PC-9 (cell line): ENCODE results near the gene CA11. TPM values are rescaled to one million over a fixed set of nuclear protein-coding genes. Genes with fewer than 3 reads are reported as not detected.
A peak's percentile ranks its signal among the peaks of the same experiment; 100 is the strongest.

ENCODE experiments used
- BruUV-seq: library from RNA; stranded (reverse); fragments of 400-500 nt; replicated peaks from 2 replicates; lab custom pipeline; 2021; lab: Mats Ljungman, UMichigan
- CTCF ChIA-PET: fragments of 300-600 bp; sonication (Branson Sonifier 250); formaldehyde crosslinking; loops from one replicate; lab custom pipeline; 2022; ENCODE audit warnings: antibody characterized with exemption; lab: Charles Lee
- POLR2A ChIA-PET: fragments of 300-600 bp; sonication (Branson Sonifier 250); formaldehyde crosslinking; loops from one replicate; lab custom pipeline; 2022; ENCODE audit warnings: antibody characterized with exemption; ENCODE audit not compliant: unreplicated experiment; lab: Charles Lee
- DNase-seq, 2 experiments: peaks; one replicate each; pipeline versions ENCODE4 v3.0.0 to v3.0.0-alpha.2; 2015 to 2022; ENCODE audit warnings: mixed read lengths in 1 of 2
- H2AFZ ChIP-seq: fragments of 200-600 bp; sonication (generic); 2 replicates; pipeline ENCODE4 v1.8.1; 2017; ENCODE audit warnings: antibody characterized with exemption
- H3F3A ChIP-seq: fragments of 200-600 bp; sonication (generic); 2 replicates; pipeline ENCODE4 v1.8.1; 2017; ENCODE audit warnings: antibody characterized with exemption, mild to moderate bottlenecking, low read depth; ENCODE audit not compliant: insufficient read depth
- H3K27ac ChIP-seq: fragments of 200-600 bp; sonication (generic); 2 replicates; pipeline ENCODE4 v1.6.1; 2016; ENCODE audit warnings: mixed run types
- H3K27me3 ChIP-seq: fragments of 200-600 bp; sonication (generic); 2 replicates; pipeline ENCODE4 v1.6.1; 2016; ENCODE audit warnings: low read depth, mixed run types; ENCODE audit not compliant: insufficient read depth
- H3K36me3 ChIP-seq: fragments of 200-600 bp; sonication (generic); 2 replicates; pipeline ENCODE4 v1.6.1; 2016; ENCODE audit warnings: low read depth, mixed run types
- H3K4me1 ChIP-seq: fragments of 200-600 bp; sonication (generic); replicated peaks from 2 replicates; pipeline ENCODE4 v1.6.1; 2016; ENCODE audit warnings: mixed run types; ENCODE audit not compliant: insufficient read depth
- H3K4me2 ChIP-seq: fragments of 200-600 bp; sonication (generic); 2 replicates; pipeline ENCODE4 v1.6.1; 2017; ENCODE audit warnings: mixed run types
- H3K4me3 ChIP-seq: fragments of 200-600 bp; sonication (generic); 2 replicates; pipeline ENCODE4 v1.6.1; 2016; ENCODE audit warnings: mixed run types
- H3K79me2 ChIP-seq: fragments of 200-600 bp; sonication (generic); 2 replicates; pipeline ENCODE4 v1.6.1; 2017; ENCODE audit warnings: low read depth, mixed run types
- H3K9me2 ChIP-seq: fragments of 200-600 bp; sonication (generic); 2 replicates; pipeline ENCODE4 v1.8.1; 2017; ENCODE audit warnings: mild to moderate bottlenecking; ENCODE audit not compliant: insufficient read depth
- H3K9me3 ChIP-seq: fragments of 200-600 bp; sonication (generic); 2 replicates; pipeline ENCODE4 v1.8.1; 2016; ENCODE audit warnings: low read depth; ENCODE audit not compliant: insufficient read depth
- H4K20me1 ChIP-seq: fragments of 200-600 bp; sonication (generic); 2 replicates; pipeline ENCODE4 v1.8.1; 2017; ENCODE audit not compliant: insufficient read depth
- EZH2 ChIP-seq: fragments of 200-600 bp; sonication (generic); IDR thresholded peaks from 2 replicates; pipeline ENCODE4 v1.8.0; 2017; ENCODE audit warnings: antibody characterized with exemption, low read depth
- intact Hi-C: fragments of 100-400 bp; cut with micrococcal nuclease; formaldehyde crosslinking; loops from one replicate; pipeline ENCODE4 v1.10.0; 2022; ENCODE audit not compliant: unreplicated experiment
- total RNA-seq: library from RNA; stranded (reverse); gene quantifications from 2 replicates; pipeline ENCODE4 v1.2.3, GENCODE V29; 2021
- TF ChIP-seq, protein P1 (sequence below): fragments of 200-600 bp; sonication (generic); conservative IDR thresholded peaks from 2 replicates; pipeline ENCODE4 v1.6.1; 2017; ENCODE audit warnings: mixed run types, antibody characterized with exemption, mild to moderate bottlenecking, moderate library complexity

The CA11 gene
- total RNA-seq, 1 experiment from 2014 or later, result 11.0 TPM

DNA sequence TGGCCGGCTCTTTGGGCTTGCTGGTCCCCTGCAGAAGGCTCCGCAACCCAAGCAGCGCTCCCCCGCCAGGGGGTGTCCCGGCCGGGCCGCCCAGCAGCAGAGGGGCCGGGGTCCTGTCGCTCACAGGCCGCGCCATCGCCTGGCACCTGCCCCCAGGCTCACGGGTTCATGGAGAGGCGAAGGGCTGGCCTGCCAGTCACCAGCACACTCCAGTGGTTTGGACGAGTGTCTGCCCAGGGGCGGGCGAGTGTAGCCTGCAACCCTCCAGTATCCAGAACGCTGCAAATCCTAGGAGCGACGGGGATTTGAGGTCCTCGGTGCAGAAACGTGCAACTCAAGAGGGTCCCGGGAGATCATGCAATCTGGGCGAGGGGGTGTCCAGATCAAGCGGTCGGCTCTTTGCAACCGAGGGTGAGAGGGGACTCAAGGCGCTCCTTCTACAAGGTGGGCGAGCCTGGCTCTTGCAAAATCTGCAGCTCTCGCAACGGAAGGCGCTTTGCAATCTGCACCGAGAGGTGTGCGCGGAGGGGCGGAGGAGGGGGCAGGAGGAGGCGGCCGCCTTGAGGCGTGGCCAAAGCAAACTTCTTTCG, 9.0 kb downstream of the CA11 start, which contains the start of gene DBP:
DBP (minus strand) TSS at position 521 of the 590 bp plus-strand sequence; CDS start at position 136, 385 bp downstream.
- Histone ChIP-seq H3K27ac (peak within 1 kb of the TSS; percentile 84), H3K79me2 (peaks cover 11% of the 10 kb centered on the region), H2AFZ (peak within 1 kb of the TSS; percentile 85), H3K4me1 (peaks cover 31% of the 10 kb centered on the region), H4K20me1 (no peaks in the 10 kb centered on the region), H3K4me2 (peak within 1 kb of the TSS; percentile 83), H3K36me3 (no peaks in the 10 kb centered on the region), H3K27me3 (no peaks in the 10 kb centered on the region), H3K4me3 (peak within 1 kb of the TSS; percentile 74), H3F3A (peaks cover 43% of the 10 kb centered on the region), H3K9me2 (no peaks in the 10 kb centered on the region), H3K9me3 (no peaks in the 10 kb centered on the region)
- BruUV-seq, result no TSS peak
- ChIA-PET CTCF (interaction anchor here (0.7 kb wide), 1 partner anchor 461 kb away, joined by 12 read pairs; no protein-coding TSS in a partner anchor), POLR2A (no interaction called here)
- TF ChIP-seq EZH2, result no peak
- TF ChIP-seq, protein P1, sequence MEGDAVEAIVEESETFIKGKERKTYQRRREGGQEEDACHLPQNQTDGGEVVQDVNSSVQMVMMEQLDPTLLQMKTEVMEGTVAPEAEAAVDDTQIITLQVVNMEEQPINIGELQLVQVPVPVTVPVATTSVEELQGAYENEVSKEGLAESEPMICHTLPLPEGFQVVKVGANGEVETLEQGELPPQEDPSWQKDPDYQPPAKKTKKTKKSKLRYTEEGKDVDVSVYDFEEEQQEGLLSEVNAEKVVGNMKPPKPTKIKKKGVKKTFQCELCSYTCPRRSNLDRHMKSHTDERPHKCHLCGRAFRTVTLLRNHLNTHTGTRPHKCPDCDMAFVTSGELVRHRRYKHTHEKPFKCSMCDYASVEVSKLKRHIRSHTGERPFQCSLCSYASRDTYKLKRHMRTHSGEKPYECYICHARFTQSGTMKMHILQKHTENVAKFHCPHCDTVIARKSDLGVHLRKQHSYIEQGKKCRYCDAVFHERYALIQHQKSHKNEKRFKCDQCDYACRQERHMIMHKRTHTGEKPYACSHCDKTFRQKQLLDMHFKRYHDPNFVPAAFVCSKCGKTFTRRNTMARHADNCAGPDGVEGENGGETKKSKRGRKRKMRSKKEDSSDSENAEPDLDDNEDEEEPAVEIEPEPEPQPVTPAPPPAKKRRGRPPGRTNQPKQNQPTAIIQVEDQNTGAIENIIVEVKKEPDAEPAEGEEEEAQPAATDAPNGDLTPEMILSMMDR, result peak; percentile 27; the same call in 1 of the 2 replicates
- intact Hi-C loops, result loop anchor here (1.0 to 5.0 kb wide), 3 partner anchors 18 to 135 kb away; partner anchors contain the start of genes RPL18 and SPHK2
- peak in 1 of 2 experiments; percentile 63 for DNase-seq

DNA sequence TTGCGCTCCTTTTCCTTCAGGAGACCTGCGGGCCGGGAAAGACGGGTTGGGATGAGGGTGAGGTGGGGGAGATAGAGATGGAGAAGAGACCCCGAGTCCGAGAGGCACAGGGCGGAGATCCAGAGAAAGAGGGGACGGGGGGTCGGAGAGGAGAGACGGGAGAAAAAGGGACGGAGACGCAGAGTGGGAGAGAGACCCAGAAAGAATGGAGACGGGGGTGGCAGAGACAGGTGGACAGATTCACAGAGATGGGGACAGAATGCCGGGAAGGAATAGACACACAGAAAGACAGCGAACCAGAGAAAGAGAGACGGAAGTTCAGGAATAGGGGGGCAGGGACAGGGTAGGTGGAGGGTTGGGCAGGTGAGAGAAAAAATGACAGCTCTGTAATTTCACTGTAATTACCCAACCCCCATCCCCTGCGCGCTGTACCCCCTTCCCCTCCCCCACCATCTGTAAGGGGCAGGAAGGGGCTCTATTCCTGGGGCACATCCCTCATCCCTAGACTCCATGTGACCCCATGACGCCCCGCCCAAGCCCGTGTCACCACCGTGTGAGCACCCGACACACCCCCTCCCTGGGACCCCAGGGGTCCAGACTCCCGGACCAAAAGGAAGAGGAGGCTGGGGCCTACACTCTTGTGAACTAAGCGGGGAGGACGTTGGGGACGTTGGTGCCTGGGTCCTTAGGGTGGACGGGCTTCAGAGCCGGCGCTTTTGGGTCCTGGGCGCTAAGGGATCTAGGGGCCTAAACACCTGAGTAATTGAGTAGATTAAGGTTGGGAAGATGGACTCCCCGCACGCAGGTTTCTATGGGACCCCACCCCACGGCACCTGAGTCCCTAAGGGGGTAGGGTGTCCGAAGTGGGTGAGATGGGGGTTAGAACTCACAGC, 9.8 kb downstream of the CA11 start:
- no peaks in the 10 kb centered on the region for H3K9me3 ChIP-seq
- intact Hi-C loops, result loop anchor here (5.0 kb wide), 2 partner anchors 101 to 134 kb away; no protein-coding TSS in a partner anchor
- peaks cover 11% of the 10 kb centered on the region for H3K79me2 ChIP-seq
- H2AFZ ChIP-seq, result peak overlapping the region; percentile 78
- TF ChIP-seq EZH2, result no peak
- TF ChIP-seq, protein P1, result no peak
- H3K27ac ChIP-seq, result peak overlapping the region; percentile 52
- H3F3A ChIP-seq, result peaks cover 46% of the 10 kb centered on the region
- no peaks in the 10 kb centered on the region for H3K27me3 ChIP-seq
- H3K4me1 ChIP-seq, result peaks cover 31% of the 10 kb centered on the region
- H3K4me3 ChIP-seq, result peak overlapping the region; percentile 74
- DNase-seq, result peak; percentile 38 to 39
- H3K4me2 ChIP-seq, result peak overlapping the region; percentile 83
- no peaks in the 10 kb centered on the region for H4K20me1 ChIP-seq
- BruUV-seq, result no TSS peak
- H3K9me2 ChIP-seq, result no peaks in the 10 kb centered on the region
- ChIA-PET POLR2A (no interaction called here), CTCF (interaction anchor here (0.7 kb wide), 1 partner anchor 461 kb away, joined by 12 read pairs; no protein-coding TSS in a partner anchor)
- H3K36me3 ChIP-seq, result no peaks in the 10 kb centered on the region; the same call in 1 of the 2 replicates

DNA sequence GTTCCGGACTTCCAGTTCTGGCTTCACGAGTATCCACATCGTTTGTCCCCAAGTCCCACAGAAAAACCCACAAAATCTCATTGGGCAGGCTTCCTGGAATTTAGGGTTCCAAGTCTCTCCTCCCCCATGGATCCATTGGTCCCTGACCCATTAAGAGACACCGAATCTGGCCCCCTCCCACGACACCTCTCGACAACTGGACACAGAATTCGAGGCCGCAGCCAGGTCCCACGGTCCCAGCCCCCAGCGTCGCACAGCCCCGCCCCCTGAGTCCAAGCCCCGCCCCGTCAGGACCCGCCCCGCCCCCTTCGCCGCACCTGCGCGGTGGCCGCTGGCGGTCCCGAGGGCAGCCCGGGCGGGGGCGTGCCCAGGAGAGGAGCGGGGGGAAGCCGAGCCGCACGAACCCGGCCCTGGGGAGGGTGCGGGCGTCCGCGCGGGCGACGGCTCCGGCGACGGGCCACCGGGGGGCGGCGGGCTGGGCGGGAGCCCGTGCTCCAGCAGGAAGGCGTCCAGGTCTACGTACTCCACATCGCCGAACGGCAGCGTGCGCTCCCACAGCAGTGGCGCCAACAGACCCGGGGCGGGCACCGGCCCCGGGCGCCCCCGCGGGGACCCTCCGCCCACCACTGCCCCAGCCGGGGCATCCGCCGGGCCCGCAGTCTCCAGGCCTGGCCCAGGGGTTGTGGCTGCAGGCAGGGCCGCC, 10.6 kb downstream of the CA11 start:
- Histone ChIP-seq H3K4me3 (peak overlapping the region; percentile 74), H3K9me2 (no peaks in the 10 kb centered on the region), H4K20me1 (no peaks in the 10 kb centered on the region), H3K27ac (peak overlapping the region; percentile 85), H3K4me1 (peaks cover 31% of the 10 kb centered on the region), H3K4me2 (peak overlapping the region; percentile 83), H2AFZ (peak overlapping the region; percentile 78), H3K9me3 (no peaks in the 10 kb centered on the region), H3K27me3 (no peaks in the 10 kb centered on the region), H3F3A (peaks cover 49% of the 10 kb centered on the region), H3K79me2 (peaks cover 11% of the 10 kb centered on the region), H3K36me3 (no peaks in the 10 kb centered on the region; the same call in 1 of the 2 replicates)
- POLR2A ChIA-PET, result no interaction called here
- TF ChIP-seq EZH2, result no peak
- TF ChIP-seq, protein P1, result no peak
- BruUV-seq, result no TSS peak
- peak; percentile 51 to 78 for DNase-seq
- CTCF ChIA-PET, result no interaction called here
- intact Hi-C loops, result loop anchor here (5.0 kb wide), 2 partner anchors 102 to 133 kb away; no protein-coding TSS in a partner anchor
